OCI-LY7 (cell line): Measurements from ENCODE around the gene RAB8A. TPM values are rescaled to one million over a fixed set of nuclear protein-coding genes. Genes with fewer than 3 reads are reported as not detected.
"Not testable (repeated sequence)": the region's sequence is repeated elsewhere in the genome, so short reads cannot be mapped to it uniquely, and the experiment has no call there.

ENCODE experiments used
- BruUV-seq: library from RNA; stranded (reverse); fragments of 400-500 nt; replicated peaks from 2 replicates; lab custom pipeline; 2021; lab: Mats Ljungman, UMichigan
- CTCF ChIA-PET: fragments of 300-600 bp; sonication (Branson Sonifier 250); formaldehyde crosslinking; loops from one replicate; lab custom pipeline; 2022; ENCODE audit warnings: antibody characterized with exemption; ENCODE audit not compliant: unreplicated experiment; lab: Charles Lee
- POLR2A ChIA-PET: fragments of 300-600 bp; sonication (Branson Sonifier 250); formaldehyde crosslinking; loops from one replicate; lab custom pipeline; 2022; ENCODE audit warnings: antibody characterized with exemption; lab: Charles Lee
- DNase-seq: peaks from one replicate; pipeline ENCODE4 v3.0.0-alpha.2; 2015; ENCODE audit warnings: low spot score
- H2AFZ ChIP-seq: fragments of 200-600 bp; sonication (generic), shearing (Covaris generic); 2 replicates; pipeline ENCODE4 v1.6.1; 2014; ENCODE audit warnings: mild to moderate bottlenecking, antibody characterized with exemption, low read length, moderate library complexity
- H3K27ac ChIP-seq: fragments of 200-600 bp; sonication (generic); 2 replicates; pipeline ENCODE4 v1.5.1; 2014; ENCODE audit warnings: mixed run types, low read depth, mild to moderate bottlenecking, moderate library complexity, low read length, inconsistent platforms; ENCODE audit not compliant: poor library complexity, severe bottlenecking
- H3K36me3 ChIP-seq: fragments of 200-600 bp; sonication (generic); 2 replicates; pipeline ENCODE4 v1.6.1; 2014; ENCODE audit warnings: mild to moderate bottlenecking, antibody characterized with exemption, low read length, moderate library complexity, mixed read lengths; ENCODE audit not compliant: insufficient read depth
- H3K4me1 ChIP-seq: fragments of 200-600 bp; sonication (generic); 2 replicates; pipeline ENCODE4 v1.5.1; 2014; ENCODE audit warnings: mild to moderate bottlenecking, low read length; ENCODE audit not compliant: insufficient read depth, poor library complexity, severe bottlenecking
- H3K4me2 ChIP-seq: fragments of 200-600 bp; sonication (generic); 2 replicates; pipeline ENCODE4 v1.6.1; 2014; ENCODE audit warnings: mild to moderate bottlenecking, low read length
- H3K4me3 ChIP-seq: fragments of 200-600 bp; sonication (generic); 2 replicates; pipeline ENCODE4 v1.5.1; 2014; ENCODE audit warnings: mild to moderate bottlenecking, low read depth, low read length; ENCODE audit not compliant: poor library complexity, severe bottlenecking
- H3K79me2 ChIP-seq: fragments of 200-600 bp; sonication (generic); 2 replicates; pipeline ENCODE4 v1.6.1; 2016; ENCODE audit warnings: low read depth, mild to moderate bottlenecking, low read length, moderate library complexity, mixed read lengths; ENCODE audit not compliant: insufficient read depth
- H3K9me2 ChIP-seq: fragments of 200-600 bp; sonication (generic); 2 replicates; pipeline ENCODE4 v1.6.1; 2016; ENCODE audit warnings: mild to moderate bottlenecking, low read length, mixed read lengths; ENCODE audit not compliant: insufficient read depth
- H3K9me3 ChIP-seq: fragments of 200-600 bp; sonication (generic); 2 replicates; pipeline ENCODE4 v1.6.1; 2014; ENCODE audit warnings: mild to moderate bottlenecking, mixed run types, low read length, mixed read lengths
- H4K20me1 ChIP-seq: fragments of 200-600 bp; sonication (generic); 2 replicates; pipeline ENCODE4 v1.6.1; 2014; ENCODE audit warnings: mild to moderate bottlenecking, antibody characterized with exemption, low read length, moderate library complexity, mixed read lengths; ENCODE audit not compliant: insufficient read depth
- EZH2phosphoT487 ChIP-seq: fragments of 200-600 bp; sonication (generic); IDR thresholded peaks from 2 replicates; pipeline ENCODE4 v1.6.1; 2018; ENCODE audit warnings: low read depth, borderline replicate concordance, mild to moderate bottlenecking, mixed run types, antibody characterized with exemption, low read length, moderate library complexity, mixed read lengths
- intact Hi-C: fragments of 100-400 bp; cut with micrococcal nuclease; formaldehyde crosslinking; loops from one replicate; pipeline ENCODE4 v1.10.0; 2022; ENCODE audit not compliant: unreplicated experiment
- total RNA-seq, 2 experiments: library from RNA; depleted of rRNA in 1 of 2; stranded (reverse); fragments of >200 nt in 1 of 2; shearing (Covaris generic) in 1 of 2; gene quantifications; 2 replicates each; pipeline ENCODE4 v1.2.3, GENCODE V29; 2014 to 2022
- TF ChIP-seq, protein P1 (sequence below): fragments of 200-600 bp; sonication (generic); conservative IDR thresholded peaks from 2 replicates; pipeline ENCODE4 v1.5.1; 2014; ENCODE audit warnings: mild to moderate bottlenecking, antibody characterized with exemption, low read length, moderate library complexity, mixed read lengths

RAB8A gene
- total RNA-seq, 2 experiments from 2014 or later = 64.9 to 124 TPM

DNA sequence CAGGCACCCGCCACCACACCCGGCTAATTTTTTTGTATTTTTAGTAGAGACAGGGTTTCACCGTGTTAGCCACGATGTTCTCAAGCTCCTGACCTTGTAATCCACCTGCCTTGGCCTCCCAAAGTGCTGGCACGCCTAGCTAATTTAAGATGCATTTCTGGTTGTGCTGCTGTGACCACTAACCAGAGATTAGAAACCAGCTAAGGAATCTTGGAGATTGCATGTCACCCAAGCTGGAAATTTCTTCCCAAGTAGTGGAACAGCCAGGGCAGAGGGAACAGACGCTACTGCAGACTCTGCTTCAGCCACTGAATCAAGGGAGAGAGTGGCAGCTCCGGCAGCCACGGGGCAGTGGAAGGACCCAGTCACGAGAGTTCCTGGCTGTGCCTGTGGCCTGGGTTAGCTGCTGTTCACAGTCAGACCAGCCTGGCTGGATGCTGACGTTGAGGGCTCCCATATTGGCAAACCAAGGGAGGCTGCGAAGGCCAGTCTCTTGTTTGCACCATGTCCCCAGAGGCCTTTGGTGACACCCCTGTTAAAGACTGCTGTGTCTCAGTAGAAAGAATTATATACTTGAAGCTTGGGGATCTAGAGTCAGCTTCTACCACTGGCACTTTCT lies 27.5 kb upstream of the RAB8A start:
- Histone ChIP-seq H3K36me3 (peaks cover 90% of the 10 kb centered on the region), H3K79me2 (peaks cover 21% of the 10 kb centered on the region), H3K9me3 (no peaks in the 10 kb centered on the region), H3K4me2 (no peak overlapping the region), H3K27ac (no peak overlapping the region), H3K4me3 (no peak overlapping the region), H2AFZ (no peak overlapping the region), H3K9me2 (no peaks in the 10 kb centered on the region), H3K4me1 (peaks cover 28% of the 10 kb centered on the region), H4K20me1 (peaks cover 7% of the 10 kb centered on the region)
- TF ChIP-seq, protein P1, sequence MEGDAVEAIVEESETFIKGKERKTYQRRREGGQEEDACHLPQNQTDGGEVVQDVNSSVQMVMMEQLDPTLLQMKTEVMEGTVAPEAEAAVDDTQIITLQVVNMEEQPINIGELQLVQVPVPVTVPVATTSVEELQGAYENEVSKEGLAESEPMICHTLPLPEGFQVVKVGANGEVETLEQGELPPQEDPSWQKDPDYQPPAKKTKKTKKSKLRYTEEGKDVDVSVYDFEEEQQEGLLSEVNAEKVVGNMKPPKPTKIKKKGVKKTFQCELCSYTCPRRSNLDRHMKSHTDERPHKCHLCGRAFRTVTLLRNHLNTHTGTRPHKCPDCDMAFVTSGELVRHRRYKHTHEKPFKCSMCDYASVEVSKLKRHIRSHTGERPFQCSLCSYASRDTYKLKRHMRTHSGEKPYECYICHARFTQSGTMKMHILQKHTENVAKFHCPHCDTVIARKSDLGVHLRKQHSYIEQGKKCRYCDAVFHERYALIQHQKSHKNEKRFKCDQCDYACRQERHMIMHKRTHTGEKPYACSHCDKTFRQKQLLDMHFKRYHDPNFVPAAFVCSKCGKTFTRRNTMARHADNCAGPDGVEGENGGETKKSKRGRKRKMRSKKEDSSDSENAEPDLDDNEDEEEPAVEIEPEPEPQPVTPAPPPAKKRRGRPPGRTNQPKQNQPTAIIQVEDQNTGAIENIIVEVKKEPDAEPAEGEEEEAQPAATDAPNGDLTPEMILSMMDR = no peak
- TF ChIP-seq EZH2phosphoT487 = no peak
- ChIA-PET CTCF (interaction anchor here (1.2 kb wide), 1 partner anchor 15 kb away, joined by 4 read pairs; no protein-coding TSS in a partner anchor), POLR2A (interaction anchor here (0.6 kb wide), 2 partner anchors 13 to 111 kb away, joined by 3 to 6 read pairs; no protein-coding TSS in a partner anchor)
- BruUV-seq = no TSS peak
- DNase-seq = no peak
- intact Hi-C loops = no loop called here

GRCh38 chr19:16085115-16085514 lies 26.6 kb upstream of the RAB8A start:
- Histone ChIP-seq H3K4me3 (no peak overlapping the region), H3K4me1 (peaks cover 19% of the 10 kb centered on the region), H3K36me3 (peaks cover 99% of the 10 kb centered on the region), H3K4me2 (no peak overlapping the region), H2AFZ (no peak overlapping the region), H4K20me1 (0 out of 2 replicates have a peak, but pooled peaks cover 6% of the 10 kb centered on the region), H3K9me2 (no peaks in the 10 kb centered on the region), H3K9me3 (no peaks in the 10 kb centered on the region), H3K79me2 (peaks cover 12% of the 10 kb centered on the region), H3K27ac (no peak overlapping the region)
- DNase-seq = no peak
- ChIA-PET CTCF (no interaction called here), POLR2A (interaction anchor here (0.6 kb wide), 1 partner anchor 63 kb away, joined by 3 read pairs; no protein-coding TSS in a partner anchor)
- TF ChIP-seq EZH2phosphoT487 = no peak
- TF ChIP-seq, protein P1 = no peak
- no TSS peak for BruUV-seq
- intact Hi-C loops = no loop called here

GRCh38 chr19:16087404-16087803 lies 24.3 kb upstream of the RAB8A start:
- H3K4me3 ChIP-seq, intact Hi-C loops, CTCF ChIA-PET, DNase-seq, POLR2A ChIA-PET, H3K4me2 ChIP-seq, H3K9me2 ChIP-seq, H3K27ac ChIP-seq, H2AFZ ChIP-seq, H3K79me2 ChIP-seq, BruUV-seq, H4K20me1 ChIP-seq, H3K9me3 ChIP-seq: not testable (repeated sequence)
- Histone ChIP-seq H3K36me3 (peaks cover 99% of the 10 kb centered on the region), H3K4me1 (peaks cover 14% of the 10 kb centered on the region)
